ENCODE results near the gene KRTAP13-2. TPM values are rescaled to one million over a fixed set of nuclear protein-coding genes. Genes with fewer than 3 reads are reported as not detected.
A peak's percentile ranks its signal among the peaks of the same experiment; 100 is the strongest.

Gene KRTAP13-2
- total and polyA plus RNA-seq, 2 experiments from 2014 or later = not detected

DNA sequence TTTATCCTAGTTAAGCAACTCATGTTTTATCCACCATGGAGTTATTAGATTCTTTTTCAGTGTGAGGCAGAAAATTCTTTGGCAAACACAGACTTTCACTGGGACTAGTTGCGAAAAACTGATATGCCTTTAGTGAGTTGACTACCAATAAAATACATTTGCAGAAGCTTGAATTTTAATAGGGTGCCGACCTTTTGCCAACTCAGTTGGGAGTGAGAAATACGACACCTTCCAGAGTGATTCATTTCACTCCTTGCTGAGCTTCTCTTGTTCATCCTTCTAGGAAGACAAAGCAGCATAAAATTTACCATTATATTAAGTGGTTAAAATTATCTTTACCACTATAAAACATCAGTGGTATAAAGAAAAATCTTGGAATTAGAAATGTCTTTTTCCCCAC lies 22.5 kb downstream of the KRTAP13-2 start:
- no peak for DNase-seq (ENCODE audit: low spot score)
- H3F3A ChIP-seq (replicated peaks; ENCODE audit: low read depth) = no peaks in the 10 kb centered on the region
- TF ChIP-seq NANOG (IDR thresholded peaks at IDR 0.05; ENCODE audit: borderline replicate concordance) (no peak), ZNF331 (CRISPR knock-in tag; IDR thresholded peaks at IDR 0.05; ENCODE audit: low read depth) (no peak), ZNF114 (CRISPR knock-in tag; IDR thresholded peaks at IDR 0.05) (no peak), JUNB (IDR thresholded peaks at IDR 0.05; ENCODE audit: unreplicated experiment) (no peak), STAT1 (IDR thresholded peaks at IDR 0.05; ENCODE audit: unreplicated experiment) (no peak), EZH2phosphoT487 (IDR thresholded peaks at IDR 0.05; ENCODE audit: unreplicated experiment) (no peak), CREB1 (CRISPR knock-in tag; IDR thresholded peaks at IDR 0.05; ENCODE audit: low read depth) (no peak), POLR2AphosphoS5 (IDR thresholded peaks at IDR 0.05; ENCODE audit: low read depth) (no peak), EZH2 (IDR thresholded peaks at IDR 0.05; ENCODE audit: low read depth, unreplicated experiment) (no peak)
- TF ChIP-seq, protein P1, sequence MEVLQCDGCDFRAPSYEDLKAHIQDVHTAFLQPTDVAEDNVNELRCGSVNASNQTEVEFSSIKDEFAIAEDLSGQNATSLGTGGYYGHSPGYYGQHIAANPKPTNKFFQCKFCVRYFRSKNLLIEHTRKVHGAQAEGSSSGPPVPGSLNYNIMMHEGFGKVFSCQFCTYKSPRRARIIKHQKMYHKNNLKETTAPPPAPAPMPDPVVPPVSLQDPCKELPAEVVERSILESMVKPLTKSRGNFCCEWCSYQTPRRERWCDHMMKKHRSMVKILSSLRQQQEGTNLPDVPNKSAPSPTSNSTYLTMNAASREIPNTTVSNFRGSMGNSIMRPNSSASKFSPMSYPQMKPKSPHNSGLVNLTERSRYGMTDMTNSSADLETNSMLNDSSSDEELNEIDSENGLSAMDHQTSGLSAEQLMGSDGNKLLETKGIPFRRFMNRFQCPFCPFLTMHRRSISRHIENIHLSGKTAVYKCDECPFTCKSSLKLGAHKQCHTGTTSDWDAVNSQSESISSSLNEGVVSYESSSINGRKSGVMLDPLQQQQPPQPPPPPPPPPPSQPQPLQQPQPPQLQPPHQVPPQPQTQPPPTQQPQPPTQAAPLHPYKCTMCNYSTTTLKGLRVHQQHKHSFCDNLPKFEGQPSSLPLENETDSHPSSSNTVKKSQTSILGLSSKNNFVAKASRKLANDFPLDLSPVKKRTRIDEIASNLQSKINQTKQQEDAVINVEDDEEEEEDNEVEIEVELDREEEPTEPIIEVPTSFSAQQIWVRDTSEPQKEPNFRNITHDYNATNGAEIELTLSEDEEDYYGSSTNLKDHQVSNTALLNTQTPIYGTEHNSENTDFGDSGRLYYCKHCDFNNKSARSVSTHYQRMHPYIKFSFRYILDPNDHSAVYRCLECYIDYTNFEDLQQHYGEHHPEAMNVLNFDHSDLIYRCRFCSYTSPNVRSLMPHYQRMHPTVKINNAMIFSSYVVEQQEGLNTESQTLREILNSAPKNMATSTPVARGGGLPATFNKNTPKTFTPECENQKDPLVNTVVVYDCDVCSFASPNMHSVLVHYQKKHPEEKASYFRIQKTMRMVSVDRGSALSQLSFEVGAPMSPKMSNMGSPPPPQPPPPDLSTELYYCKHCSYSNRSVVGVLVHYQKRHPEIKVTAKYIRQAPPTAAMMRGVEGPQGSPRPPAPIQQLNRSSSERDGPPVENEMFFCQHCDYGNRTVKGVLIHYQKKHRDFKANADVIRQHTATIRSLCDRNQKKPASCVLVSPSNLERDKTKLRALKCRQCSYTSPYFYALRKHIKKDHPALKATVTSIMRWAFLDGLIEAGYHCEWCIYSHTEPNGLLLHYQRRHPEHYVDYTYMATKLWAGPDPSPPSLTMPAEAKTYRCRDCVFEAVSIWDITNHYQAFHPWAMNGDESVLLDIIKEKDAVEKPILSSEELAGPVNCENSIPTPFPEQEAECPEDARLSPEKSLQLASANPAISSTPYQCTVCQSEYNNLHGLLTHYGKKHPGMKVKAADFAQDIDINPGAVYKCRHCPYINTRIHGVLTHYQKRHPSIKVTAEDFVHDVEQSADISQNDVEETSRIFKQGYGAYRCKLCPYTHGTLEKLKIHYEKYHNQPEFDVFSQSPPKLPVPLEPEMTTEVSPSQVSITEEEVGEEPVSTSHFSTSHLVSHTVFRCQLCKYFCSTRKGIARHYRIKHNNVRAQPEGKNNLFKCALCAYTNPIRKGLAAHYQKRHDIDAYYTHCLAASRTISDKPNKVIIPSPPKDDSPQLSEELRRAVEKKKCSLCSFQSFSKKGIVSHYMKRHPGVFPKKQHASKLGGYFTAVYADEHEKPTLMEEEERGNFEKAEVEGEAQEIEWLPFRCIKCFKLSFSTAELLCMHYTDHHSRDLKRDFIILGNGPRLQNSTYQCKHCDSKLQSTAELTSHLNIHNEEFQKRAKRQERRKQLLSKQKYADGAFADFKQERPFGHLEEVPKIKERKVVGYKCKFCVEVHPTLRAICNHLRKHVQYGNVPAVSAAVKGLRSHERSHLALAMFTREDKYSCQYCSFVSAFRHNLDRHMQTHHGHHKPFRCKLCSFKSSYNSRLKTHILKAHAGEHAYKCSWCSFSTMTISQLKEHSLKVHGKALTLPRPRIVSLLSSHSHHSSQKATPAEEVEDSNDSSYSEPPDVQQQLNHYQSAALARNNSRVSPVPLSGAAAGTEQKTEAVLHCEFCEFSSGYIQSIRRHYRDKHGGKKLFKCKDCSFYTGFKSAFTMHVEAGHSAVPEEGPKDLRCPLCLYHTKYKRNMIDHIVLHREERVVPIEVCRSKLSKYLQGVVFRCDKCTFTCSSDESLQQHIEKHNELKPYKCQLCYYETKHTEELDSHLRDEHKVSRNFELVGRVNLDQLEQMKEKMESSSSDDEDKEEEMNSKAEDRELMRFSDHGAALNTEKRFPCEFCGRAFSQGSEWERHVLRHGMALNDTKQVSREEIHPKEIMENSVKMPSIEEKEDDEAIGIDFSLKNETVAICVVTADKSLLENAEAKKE (CRISPR knock-in tag; IDR thresholded peaks at IDR 0.05) = no peak
- TF ChIP-seq, protein P2, sequence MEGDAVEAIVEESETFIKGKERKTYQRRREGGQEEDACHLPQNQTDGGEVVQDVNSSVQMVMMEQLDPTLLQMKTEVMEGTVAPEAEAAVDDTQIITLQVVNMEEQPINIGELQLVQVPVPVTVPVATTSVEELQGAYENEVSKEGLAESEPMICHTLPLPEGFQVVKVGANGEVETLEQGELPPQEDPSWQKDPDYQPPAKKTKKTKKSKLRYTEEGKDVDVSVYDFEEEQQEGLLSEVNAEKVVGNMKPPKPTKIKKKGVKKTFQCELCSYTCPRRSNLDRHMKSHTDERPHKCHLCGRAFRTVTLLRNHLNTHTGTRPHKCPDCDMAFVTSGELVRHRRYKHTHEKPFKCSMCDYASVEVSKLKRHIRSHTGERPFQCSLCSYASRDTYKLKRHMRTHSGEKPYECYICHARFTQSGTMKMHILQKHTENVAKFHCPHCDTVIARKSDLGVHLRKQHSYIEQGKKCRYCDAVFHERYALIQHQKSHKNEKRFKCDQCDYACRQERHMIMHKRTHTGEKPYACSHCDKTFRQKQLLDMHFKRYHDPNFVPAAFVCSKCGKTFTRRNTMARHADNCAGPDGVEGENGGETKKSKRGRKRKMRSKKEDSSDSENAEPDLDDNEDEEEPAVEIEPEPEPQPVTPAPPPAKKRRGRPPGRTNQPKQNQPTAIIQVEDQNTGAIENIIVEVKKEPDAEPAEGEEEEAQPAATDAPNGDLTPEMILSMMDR (conservative IDR thresholded peaks at IDR 0.05; ENCODE audit: low read depth in 2 of 2) = no peak
- TF ChIP-seq, protein P3, sequence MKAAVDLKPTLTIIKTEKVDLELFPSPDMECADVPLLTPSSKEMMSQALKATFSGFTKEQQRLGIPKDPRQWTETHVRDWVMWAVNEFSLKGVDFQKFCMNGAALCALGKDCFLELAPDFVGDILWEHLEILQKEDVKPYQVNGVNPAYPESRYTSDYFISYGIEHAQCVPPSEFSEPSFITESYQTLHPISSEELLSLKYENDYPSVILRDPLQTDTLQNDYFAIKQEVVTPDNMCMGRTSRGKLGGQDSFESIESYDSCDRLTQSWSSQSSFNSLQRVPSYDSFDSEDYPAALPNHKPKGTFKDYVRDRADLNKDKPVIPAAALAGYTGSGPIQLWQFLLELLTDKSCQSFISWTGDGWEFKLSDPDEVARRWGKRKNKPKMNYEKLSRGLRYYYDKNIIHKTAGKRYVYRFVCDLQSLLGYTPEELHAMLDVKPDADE (IDR thresholded peaks at IDR 0.05) = no peak
- TF ChIP-seq, protein P4, sequence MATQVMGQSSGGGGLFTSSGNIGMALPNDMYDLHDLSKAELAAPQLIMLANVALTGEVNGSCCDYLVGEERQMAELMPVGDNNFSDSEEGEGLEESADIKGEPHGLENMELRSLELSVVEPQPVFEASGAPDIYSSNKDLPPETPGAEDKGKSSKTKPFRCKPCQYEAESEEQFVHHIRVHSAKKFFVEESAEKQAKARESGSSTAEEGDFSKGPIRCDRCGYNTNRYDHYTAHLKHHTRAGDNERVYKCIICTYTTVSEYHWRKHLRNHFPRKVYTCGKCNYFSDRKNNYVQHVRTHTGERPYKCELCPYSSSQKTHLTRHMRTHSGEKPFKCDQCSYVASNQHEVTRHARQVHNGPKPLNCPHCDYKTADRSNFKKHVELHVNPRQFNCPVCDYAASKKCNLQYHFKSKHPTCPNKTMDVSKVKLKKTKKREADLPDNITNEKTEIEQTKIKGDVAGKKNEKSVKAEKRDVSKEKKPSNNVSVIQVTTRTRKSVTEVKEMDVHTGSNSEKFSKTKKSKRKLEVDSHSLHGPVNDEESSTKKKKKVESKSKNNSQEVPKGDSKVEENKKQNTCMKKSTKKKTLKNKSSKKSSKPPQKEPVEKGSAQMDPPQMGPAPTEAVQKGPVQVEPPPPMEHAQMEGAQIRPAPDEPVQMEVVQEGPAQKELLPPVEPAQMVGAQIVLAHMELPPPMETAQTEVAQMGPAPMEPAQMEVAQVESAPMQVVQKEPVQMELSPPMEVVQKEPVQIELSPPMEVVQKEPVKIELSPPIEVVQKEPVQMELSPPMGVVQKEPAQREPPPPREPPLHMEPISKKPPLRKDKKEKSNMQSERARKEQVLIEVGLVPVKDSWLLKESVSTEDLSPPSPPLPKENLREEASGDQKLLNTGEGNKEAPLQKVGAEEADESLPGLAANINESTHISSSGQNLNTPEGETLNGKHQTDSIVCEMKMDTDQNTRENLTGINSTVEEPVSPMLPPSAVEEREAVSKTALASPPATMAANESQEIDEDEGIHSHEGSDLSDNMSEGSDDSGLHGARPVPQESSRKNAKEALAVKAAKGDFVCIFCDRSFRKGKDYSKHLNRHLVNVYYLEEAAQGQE (IDR thresholded peaks at IDR 0.05; ENCODE audit: unreplicated experiment) = no peak
- H3K27ac ChIP-seq (ENCODE audit: low read depth) = no peak overlapping the region
- no peak overlapping the region for H2AFZ ChIP-seq
- no peaks in the 10 kb centered on the region for H3K36me3 ChIP-seq (ENCODE audit: insufficient read depth)
- H3K4me2 ChIP-seq = peak overlapping the region; percentile 15; the same call in 1 of the 2 replicates
- Mint-ChIP-seq H3K4me3 (no peak overlapping the region), H3K9me3 (peaks cover 8% of the 10 kb centered on the region; the same call in 1 of the 3 replicates), H3K27me3 (ENCODE audit: insufficient read depth, low read depth, poor library complexity) (peaks cover 5% of the 10 kb centered on the region), H3K27ac (no peak overlapping the region), H3K36me3 (ENCODE audit: low read depth) (peaks cover 8% of the 10 kb centered on the region; the same call in 2 of the 3 replicates), H3K4me1 (peaks cover 17% of the 10 kb centered on the region)
- H4K20me1 ChIP-seq (replicated peaks; ENCODE audit: insufficient read depth) = no peaks in the 10 kb centered on the region
- peaks cover 2% of the 10 kb centered on the region; the same call in 1 of the 2 replicates for H3K9me2 ChIP-seq (ENCODE audit: insufficient read depth)
- H3K27me3 ChIP-seq (ENCODE audit: insufficient read depth) = no peaks in the 10 kb centered on the region
- ATAC-seq = no peak
- no peaks in the 10 kb centered on the region for H3K79me2 ChIP-seq (replicated peaks; ENCODE audit: insufficient read depth)
- no peak overlapping the region for H3K4me3 ChIP-seq
- H3K4me1 ChIP-seq (ENCODE audit: insufficient read depth) = peaks cover 16% of the 10 kb centered on the region

Data from GM23338 (cell line).